IPS DF 6.9 (cell line): ENCODE results near the gene RBM26.
"Not testable (repeated sequence)": the region's sequence is repeated elsewhere in the genome, so short reads cannot be mapped to it uniquely, and the experiment has no call there.

Source experiments
- DNase-seq: peaks from one replicate; pipeline ENCODE4 v3.0.0-alpha.2; 2013; ENCODE audit warnings: low read depth, low spot score
- H3K27ac ChIP-seq: one replicate; pipeline ENCODE4 v1.5.1; 2013; ENCODE audit warnings: low read length, control low read depth
- H3K27me3 ChIP-seq: 2 replicates; pipeline ENCODE4 v1.6.1; 2013; ENCODE audit warnings: mild to moderate bottlenecking, low read length; ENCODE audit not compliant: control insufficient read depth, insufficient read depth
- H3K36me3 ChIP-seq: 2 replicates; pipeline ENCODE4 v1.6.1; 2013; ENCODE audit warnings: low read length; ENCODE audit not compliant: control insufficient read depth, insufficient read depth
- H3K4me1 ChIP-seq: 2 replicates; pipeline ENCODE4 v1.6.1; 2013; ENCODE audit warnings: low read length; ENCODE audit not compliant: control insufficient read depth, insufficient read depth
- H3K4me3 ChIP-seq: 2 replicates; pipeline ENCODE4 v1.5.1; 2013; ENCODE audit warnings: mild to moderate bottlenecking, low read length
- H3K9me3 ChIP-seq: 2 replicates; pipeline ENCODE4 v1.6.1; 2013; ENCODE audit warnings: low read length, inconsistent platforms; ENCODE audit not compliant: control insufficient read depth, insufficient read depth
- WGBS: extraction: QIAGEN DNeasy Blood & Tissue Kit; methylation state at CpG from one replicate; pipeline ENCODE4 v1.1.7; 2013; ENCODE audit warnings: mixed read lengths, missing lambda C conversion rate; ENCODE audit not compliant: insufficient read length, insufficient coverage; 5-methylcytosine and 5-hydroxymethylcytosine counted together

Gene RBM26

GRCh38 chr13:79285159-79285558, 120.9 kb downstream of the RBM26 start:
- no peaks in the 10 kb centered on the region for H3K36me3 ChIP-seq
- H3K4me1 ChIP-seq: peaks cover 5% of the 10 kb centered on the region
- DNase-seq: no peak
- no peak overlapping the region for H3K4me3 ChIP-seq
- WGBS: no CpG with 5 or more reads among the region's 3 CpGs
- H3K9me3 ChIP-seq: no peaks in the 10 kb centered on the region
- no peaks in the 10 kb centered on the region for H3K27me3 ChIP-seq
- H3K27ac ChIP-seq: no peak overlapping the region

- no peak for DNase-seq
- no CpG with 5 or more reads among the region's 2 CpGs for WGBS
- Histone ChIP-seq H3K4me1 (peaks cover 6% of the 10 kb centered on the region), H3K36me3 (no peaks in the 10 kb centered on the region), H3K9me3 (no peaks in the 10 kb centered on the region), H3K27me3 (no peaks in the 10 kb centered on the region), H3K27ac (no peak overlapping the region), H3K4me3 (no peak overlapping the region)
Measured at GRCh38 chr13:79283742-79284141, 122.3 kb downstream of the RBM26 start.

GRCh38 chr13:79282976-79283375, 123.1 kb downstream of the RBM26 start:
- no CpG with 5 or more reads among the region's 3 CpGs for WGBS

GRCh38 chr13:79282508-79282907, 123.5 kb downstream of the RBM26 start:
- H3K4me1 ChIP-seq: peaks cover 4% of the 10 kb centered on the region
- no peaks in the 10 kb centered on the region for H3K36me3 ChIP-seq
- H3K27ac ChIP-seq: no peak overlapping the region
- no peak for DNase-seq
- H3K27me3 ChIP-seq: no peaks in the 10 kb centered on the region
- no CpG with 5 or more reads among the region's 4 CpGs for WGBS
- no peak overlapping the region for H3K4me3 ChIP-seq
- H3K9me3 ChIP-seq: no peaks in the 10 kb centered on the region

More at GRCh38 chr13:79282976-79283375, 123.1 kb downstream of the RBM26 start:
- Histone ChIP-seq H3K36me3 (no peaks in the 10 kb centered on the region), H3K9me3 (no peaks in the 10 kb centered on the region), H3K4me3 (no peak overlapping the region), H3K27me3 (no peaks in the 10 kb centered on the region), H3K27ac (no peak overlapping the region), H3K4me1 (peaks cover 6% of the 10 kb centered on the region)
- no peak for DNase-seq

- Histone ChIP-seq H3K4me3 (no peak overlapping the region), H3K9me3 (no peaks in the 10 kb centered on the region), H3K36me3 (no peaks in the 10 kb centered on the region), H3K27ac (no peak overlapping the region), H3K27me3 (no peaks in the 10 kb centered on the region), H3K4me1 (peaks cover 4% of the 10 kb centered on the region)
- WGBS: no CpG with 5 or more reads among the region's 3 CpGs
- peak; percentile 88 for DNase-seq
Measured at GRCh38 chr13:79281339-79281747, 124.7 kb downstream of the RBM26 start.

GRCh38 chr13:79279735-79280134, 126.3 kb downstream of the RBM26 start:
- not testable (repeated sequence) for DNase-seq, H3K4me1 ChIP-seq, H3K4me3 ChIP-seq, H3K27me3 ChIP-seq, H3K36me3 ChIP-seq, H3K27ac ChIP-seq, H3K9me3 ChIP-seq
- WGBS: no CpG with 5 or more reads among the region's 12 CpGs

GRCh38 chr13:79273045-79273444, 133.0 kb downstream of the RBM26 start:
- H3K36me3 ChIP-seq: no peaks in the 10 kb centered on the region
- no peak for DNase-seq
- H3K27me3 ChIP-seq: no peaks in the 10 kb centered on the region
- no peaks in the 10 kb centered on the region for H3K4me1 ChIP-seq
- H3K27ac ChIP-seq: no peak overlapping the region
- no peaks in the 10 kb centered on the region for H3K9me3 ChIP-seq
- no peak overlapping the region for H3K4me3 ChIP-seq

GRCh38 chr13:79271616-79272015, 134.4 kb downstream of the RBM26 start:
- no peaks in the 10 kb centered on the region for H3K4me1 ChIP-seq
- no peaks in the 10 kb centered on the region for H3K27me3 ChIP-seq
- no peaks in the 10 kb centered on the region for H3K9me3 ChIP-seq
- H3K27ac ChIP-seq: no peak overlapping the region
- H3K36me3 ChIP-seq: no peaks in the 10 kb centered on the region
- no peak overlapping the region for H3K4me3 ChIP-seq
- DNase-seq: no peak
- no CpG with 5 or more reads among the region's 1 CpG for WGBS

GRCh38 chr13:79270859-79271258, 135.2 kb downstream of the RBM26 start:
- Histone ChIP-seq H3K27ac (no peak overlapping the region), H3K4me3 (no peak overlapping the region), H3K27me3 (no peaks in the 10 kb centered on the region), H3K9me3 (no peaks in the 10 kb centered on the region), H3K36me3 (no peaks in the 10 kb centered on the region), H3K4me1 (no peaks in the 10 kb centered on the region)
- no peak for DNase-seq
- WGBS: no CpG with 5 or more reads among the region's 3 CpGs
